Measurements from ENCODE around the gene SLC6A1. TPM values are rescaled to one million over a fixed set of nuclear protein-coding genes. Genes with fewer than 3 reads are reported as not detected.

The SLC6A1 gene
- total and polyA plus RNA-seq, 2 of the 4 experiments (the other 2 are of a cell fraction): 0.02 TPM; not detected in 1

GRCh38 chr3:10994306-10994705, 1.8 kb downstream of the SLC6A1 start:
- Histone ChIP-seq H3K9me1 (ENCODE audit: insufficient read depth, low read length) (no peaks in the 10 kb centered on the region), H2BK120ac (ENCODE audit: low read depth, low read length) (no peak overlapping the region), H3K56ac (ENCODE audit: extremely low read depth, insufficient read depth, low read length) (no peak overlapping the region), H2AK9ac (replicated peaks; ENCODE audit: low read depth, low read length, poor library complexity) (no peak overlapping the region), H3K9me3 (ENCODE audit: control insufficient read depth, insufficient read depth, low read length) (no peaks in the 10 kb centered on the region), H3K27ac (ENCODE audit: insufficient read depth, low read length) (no peak overlapping the region), H3K27me3 (ENCODE audit: control insufficient read depth, insufficient read depth, low read length) (peaks cover 72% of the 10 kb centered on the region), H3K79me1 (ENCODE audit: low read depth in 1 of 2, low read length in 2 of 2) (no peaks in the 10 kb centered on the region), H3K23ac (ENCODE audit: low read depth, low read length) (no peak overlapping the region), H3K36me3 (ENCODE audit: control insufficient read depth, insufficient read depth, low read length) (no peaks in the 10 kb centered on the region), H3K18ac (ENCODE audit: low read depth, low read length) (no peak overlapping the region), H3K14ac (replicated peaks; ENCODE audit: low read depth, low read length) (no peak overlapping the region), H3K9ac (ENCODE audit: low read depth, low read length) (no peak overlapping the region), H3K4me3 (ENCODE audit: insufficient read depth, low read depth, low read length) (no peak overlapping the region), H3K4ac (ENCODE audit: low read depth, low read length) (no peak overlapping the region), H4K91ac (ENCODE audit: insufficient read depth, low read depth, low read length) (no peak overlapping the region), H2BK20ac (ENCODE audit: low read depth, low read length) (no peak overlapping the region), H3K4me2 (ENCODE audit: low read depth, low read length) (no peak overlapping the region), H4K5ac (ENCODE audit: low read depth, low read length) (no peak overlapping the region), H2BK5ac (ENCODE audit: low read depth, low read length, poor library complexity, severe bottlenecking) (no peak overlapping the region), H4K20me1 (ENCODE audit: insufficient read depth, low read length) (no peaks in the 10 kb centered on the region), H2AFZ (replicated peaks; ENCODE audit: low read length, poor library complexity) (no peak overlapping the region), H2BK15ac (ENCODE audit: low read depth, low read length) (no peak overlapping the region), H3K4me1 (ENCODE audit: control insufficient read depth, insufficient read depth, low read length) (no peaks in the 10 kb centered on the region), H2AK5ac (ENCODE audit: low read depth, low read length) (no peak overlapping the region), H4K8ac (ENCODE audit: low read depth in 2 of 2, low read length in 2 of 2) (no peak overlapping the region)
- in situ Hi-C loops (cut with MboI; ENCODE audit: low sequenced_read_pairs): no loop called here
- 19% methylated on average over 3 of the region's 3 CpGs; no CpG with 5 or more reads in 1 of the 2 experiments for WGBS, 2 experiments (ENCODE audit: extremely low coverage in 2 of 2, insufficient read length in 1 of 2)
- TF ChIP-seq RFX5 (IDR thresholded peaks at IDR 0.05; ENCODE audit: low read depth, low read length): no peak
- TF ChIP-seq SMC3 (IDR thresholded peaks at IDR 0.05; ENCODE audit: low read depth, low read length): no peak
- no peak for TF ChIP-seq CTCF (conservative IDR thresholded peaks at IDR 0.05; ENCODE audit: low read depth, low read length)
- DNase-seq: no peak
- CTCF ChIA-PET: interaction anchor here (0.6 kb wide), 1 partner anchor 11 kb away, joined by 3 read pairs; no protein-coding TSS in a partner anchor
- no peak for ATAC-seq (ENCODE audit: low read depth)
- dilution Hi-C loops (cut with HindIII; ENCODE audit: low sequenced_read_pairs, unreplicated experiment): no loop called here
- intact Hi-C loops (cut with micrococcal nuclease): no loop called here
- POLR2A ChIA-PET (ENCODE audit: unreplicated experiment): no interaction called here
- BruUV-seq (replicated peaks): no TSS peak

All from IMR-90 (cell line).